HUES6 (cell line): Measurements from ENCODE around the gene CCDC74A.
"Not testable (repeated sequence)": the region's sequence is repeated elsewhere in the genome, so short reads cannot be mapped to it uniquely, and the experiment has no call there.

Experiments
- H3K27ac ChIP-seq: 2 replicates; pipeline ENCODE4 v1.7.0; 2013; ENCODE audit warnings: low read depth, mild to moderate bottlenecking, low read length, inconsistent platforms
- H3K27me3 ChIP-seq: 2 replicates; pipeline ENCODE4 v1.6.1; 2013; ENCODE audit warnings: low read length; ENCODE audit not compliant: control insufficient read depth, insufficient read depth
- H3K36me3 ChIP-seq: 2 replicates; pipeline ENCODE4 v1.6.1; 2013; ENCODE audit warnings: low read length; ENCODE audit not compliant: control insufficient read depth, insufficient read depth
- H3K4me1 ChIP-seq: 2 replicates; pipeline ENCODE4 v1.6.1; 2013; ENCODE audit warnings: low read length; ENCODE audit not compliant: control insufficient read depth, insufficient read depth
- H3K4me3 ChIP-seq: 2 replicates; pipeline ENCODE4 v1.5.1; 2013; ENCODE audit warnings: low read depth, low read length
- H3K9ac ChIP-seq: one replicate; pipeline ENCODE4 v1.6.1; 2013; ENCODE audit warnings: mild to moderate bottlenecking, low read length
- H3K9me3 ChIP-seq: 2 replicates; pipeline ENCODE4 v1.6.1; 2013; ENCODE audit warnings: low read depth, low read length; ENCODE audit not compliant: control insufficient read depth, insufficient read depth

CCDC74A gene

GRCh38 chr2:131544813-131545165, 17.1 kb downstream of the CCDC74A start:
- H3K27me3 ChIP-seq, H3K9ac ChIP-seq, H3K36me3 ChIP-seq, H3K4me3 ChIP-seq, H3K27ac ChIP-seq, H3K4me1 ChIP-seq, H3K9me3 ChIP-seq: not testable (repeated sequence)

DNA sequence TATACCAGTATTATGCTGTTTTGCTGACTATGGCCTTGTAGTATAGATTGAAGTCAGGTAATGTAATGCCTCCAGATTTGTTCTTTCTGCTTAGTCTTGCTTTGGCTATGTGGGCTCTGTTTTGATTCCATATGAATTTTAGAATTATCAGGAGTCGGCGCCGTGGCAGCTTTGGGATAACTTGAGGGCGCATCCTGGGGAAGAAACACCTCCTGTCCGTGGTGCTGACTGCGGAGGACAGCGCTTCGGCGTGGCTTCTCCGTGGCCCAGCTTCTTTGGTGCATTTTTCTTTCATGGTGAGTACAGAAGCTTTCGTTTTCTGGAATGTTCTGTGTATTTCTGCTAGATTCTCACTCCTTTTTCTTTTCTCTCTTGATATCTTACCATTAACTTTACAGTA, 25.2 kb downstream of the CCDC74A start:
- Histone ChIP-seq H3K36me3 (no peaks in the 10 kb centered on the region), H3K4me3 (no peak overlapping the region), H3K27ac (no peak overlapping the region), H3K9me3 (no peaks in the 10 kb centered on the region), H3K9ac (no peak overlapping the region), H3K27me3 (no peaks in the 10 kb centered on the region), H3K4me1 (no peaks in the 10 kb centered on the region)

- Histone ChIP-seq H3K9me3 (no peaks in the 10 kb centered on the region), H3K9ac (no peak overlapping the region), H3K27me3 (no peaks in the 10 kb centered on the region), H3K36me3 (no peaks in the 10 kb centered on the region), H3K4me1 (no peaks in the 10 kb centered on the region), H3K27ac (no peak overlapping the region), H3K4me3 (no peak overlapping the region)
Measured at GRCh38 chr2:131556998-131557397, 29.3 kb downstream of the CCDC74A start.

DNA sequence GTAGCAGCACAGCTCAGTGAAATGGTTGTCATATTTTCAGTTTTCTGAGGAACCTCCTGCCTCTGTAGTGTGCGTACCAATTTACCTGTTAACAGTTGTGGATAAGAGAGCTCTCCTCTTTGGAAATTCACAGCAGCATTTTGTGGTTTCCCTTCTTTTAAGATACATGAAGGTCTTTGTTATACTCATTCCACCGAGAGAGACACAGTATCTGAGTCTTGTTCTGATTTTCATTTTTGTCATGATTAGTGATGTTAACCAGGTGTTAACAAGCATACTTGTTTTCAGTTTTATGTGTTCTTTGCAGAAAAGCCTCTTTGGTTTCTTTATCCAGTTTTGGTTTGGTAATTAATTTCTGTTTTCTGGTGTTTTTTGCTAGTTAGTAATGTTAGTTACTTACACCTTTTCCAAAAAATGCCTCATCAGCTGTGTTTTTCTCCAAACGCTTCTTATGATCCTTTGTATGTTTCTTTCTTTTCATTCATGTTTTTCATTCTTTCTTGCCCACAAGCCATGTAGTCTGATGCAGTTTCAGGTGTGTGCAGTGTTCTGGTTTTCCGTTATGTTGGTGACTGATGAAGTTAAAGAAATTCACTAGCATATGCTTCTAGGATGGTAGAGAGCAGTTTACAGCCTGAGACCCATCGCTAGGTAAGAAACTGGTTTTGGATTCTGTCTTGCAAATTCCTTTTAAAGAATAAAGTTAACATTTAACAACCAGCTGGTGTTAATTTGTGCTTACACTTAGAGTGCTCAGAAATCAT, 30.1 kb downstream of the CCDC74A start:
- H3K9me3 ChIP-seq: no peaks in the 10 kb centered on the region
- H3K4me3 ChIP-seq: no peak overlapping the region
- no peaks in the 10 kb centered on the region for H3K4me1 ChIP-seq
- H3K36me3 ChIP-seq: no peaks in the 10 kb centered on the region
- H3K9ac ChIP-seq: no peak overlapping the region
- no peak overlapping the region for H3K27ac ChIP-seq
- H3K27me3 ChIP-seq: no peaks in the 10 kb centered on the region

DNA sequence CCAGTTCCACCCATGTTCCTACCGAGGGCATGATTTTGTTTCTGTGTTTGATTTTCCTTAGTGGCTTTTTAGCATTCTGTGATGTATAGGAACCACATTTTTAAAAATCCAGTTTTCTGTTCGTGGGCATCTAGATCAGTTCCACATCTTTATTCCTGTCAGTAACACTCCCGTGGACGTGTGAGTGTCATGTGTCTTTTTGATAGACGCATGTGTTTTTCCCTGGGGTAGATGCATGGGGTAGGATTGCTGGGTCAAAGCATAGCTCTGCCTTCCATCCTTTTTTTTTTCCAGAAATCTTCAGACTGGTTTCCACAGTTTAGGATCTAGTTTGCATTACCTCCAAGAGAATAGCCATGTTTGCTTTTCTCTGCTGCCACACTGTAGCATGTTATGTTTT, 38.7 kb downstream of the CCDC74A start:
- no peak overlapping the region for H3K4me3 ChIP-seq
- no peaks in the 10 kb centered on the region for H3K9me3 ChIP-seq
- no peak overlapping the region for H3K27ac ChIP-seq
- no peaks in the 10 kb centered on the region for H3K36me3 ChIP-seq
- H3K27me3 ChIP-seq: no peaks in the 10 kb centered on the region
- no peaks in the 10 kb centered on the region for H3K4me1 ChIP-seq
- H3K9ac ChIP-seq: no peak overlapping the region

DNA sequence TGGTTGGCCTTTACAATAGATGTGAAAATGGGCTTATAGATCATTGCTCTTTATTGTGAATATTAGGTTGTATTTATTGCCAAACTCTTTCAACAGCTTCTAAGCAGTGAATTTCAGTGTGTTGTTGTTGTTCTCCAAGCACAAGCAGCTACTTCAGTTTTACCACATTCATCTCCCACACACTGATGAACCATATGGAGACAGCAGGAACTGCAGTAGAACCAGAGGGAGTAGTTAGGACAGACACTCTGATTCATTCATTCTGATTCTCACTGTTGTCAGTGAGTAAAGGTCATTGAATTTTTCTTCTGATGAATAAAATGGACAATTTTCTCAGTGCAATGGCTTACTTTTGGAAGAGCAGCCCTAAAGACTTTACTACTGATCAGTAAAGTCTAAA, 40.2 kb downstream of the CCDC74A start:
- H3K27me3 ChIP-seq: no peaks in the 10 kb centered on the region

DNA sequence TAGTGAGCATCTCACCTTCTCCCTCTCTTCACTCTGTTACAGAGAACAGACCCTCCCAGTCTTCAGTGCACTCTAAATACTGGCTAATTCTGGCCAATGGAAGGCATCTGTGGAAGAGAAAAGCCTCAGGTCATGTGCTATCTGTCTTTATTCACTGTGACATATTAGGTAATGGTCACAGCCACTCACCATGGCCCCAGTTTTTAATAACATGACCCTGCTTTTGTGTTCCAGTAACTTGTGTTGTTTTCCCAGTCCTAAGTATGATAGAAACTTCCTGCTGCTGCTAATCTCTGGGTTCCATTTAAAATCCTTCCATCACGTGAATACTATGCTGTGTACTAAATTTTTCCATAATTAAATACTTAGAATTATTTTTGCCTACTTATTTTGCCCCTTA, 40.7 kb downstream of the CCDC74A start:
- H3K27me3 ChIP-seq, H3K36me3 ChIP-seq, H3K27ac ChIP-seq, H3K4me1 ChIP-seq, H3K4me3 ChIP-seq, H3K9ac ChIP-seq, H3K9me3 ChIP-seq: not testable (repeated sequence)

More for the DNA sequence above, 40.2 kb downstream of the CCDC74A start:
- no peak overlapping the region for H3K27ac ChIP-seq
- no peak overlapping the region for H3K9ac ChIP-seq
- no peaks in the 10 kb centered on the region for H3K9me3 ChIP-seq
- no peaks in the 10 kb centered on the region for H3K4me1 ChIP-seq
- no peak overlapping the region for H3K4me3 ChIP-seq
- H3K36me3 ChIP-seq: no peaks in the 10 kb centered on the region

GRCh38 chr2:131572175-131572574, 44.5 kb downstream of the CCDC74A start:
- Histone ChIP-seq H3K27ac (no peak overlapping the region), H3K36me3 (no peaks in the 10 kb centered on the region), H3K9ac (no peak overlapping the region), H3K27me3 (no peaks in the 10 kb centered on the region), H3K4me1 (no peaks in the 10 kb centered on the region), H3K4me3 (no peak overlapping the region), H3K9me3 (no peaks in the 10 kb centered on the region)

DNA sequence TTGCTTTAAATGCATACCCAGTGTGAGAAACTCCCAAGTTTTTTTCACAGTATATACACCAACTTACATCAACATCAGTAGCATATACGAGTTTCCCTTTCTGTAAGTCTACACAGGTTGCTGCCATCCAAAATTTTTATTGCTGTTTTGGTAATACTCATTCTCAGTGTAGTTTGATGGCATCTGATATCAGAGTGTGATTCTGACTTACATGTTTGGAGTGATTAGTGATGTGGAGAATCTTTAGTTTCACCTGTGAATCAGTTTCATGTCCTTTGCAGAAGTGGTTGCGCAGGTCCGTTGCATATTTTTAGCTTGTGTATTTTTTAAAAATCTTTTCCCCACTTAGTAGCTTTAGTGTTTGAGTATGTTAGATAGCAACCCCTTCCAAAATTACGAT, 50.1 kb downstream of the CCDC74A start:
- peaks cover 4% of the 10 kb centered on the region; the same call in 1 of the 2 replicates for H3K4me1 ChIP-seq
- no peaks in the 10 kb centered on the region for H3K27me3 ChIP-seq
- H3K36me3 ChIP-seq: no peaks in the 10 kb centered on the region
- H3K9me3 ChIP-seq: no peaks in the 10 kb centered on the region
- H3K9ac ChIP-seq: no peak overlapping the region
- H3K4me3 ChIP-seq: no peak overlapping the region
- no peak overlapping the region for H3K27ac ChIP-seq

- H3K4me3 ChIP-seq: no peak overlapping the region
- no peaks in the 10 kb centered on the region for H3K9me3 ChIP-seq
- no peaks in the 10 kb centered on the region for H3K36me3 ChIP-seq
- H3K27ac ChIP-seq: no peak overlapping the region
- H3K27me3 ChIP-seq: no peaks in the 10 kb centered on the region
- no peak overlapping the region for H3K9ac ChIP-seq
- peaks cover 4% of the 10 kb centered on the region; the same call in 1 of the 2 replicates for H3K4me1 ChIP-seq
Measured at GRCh38 chr2:131580187-131580586, 52.5 kb downstream of the CCDC74A start.
